Measurements from ENCODE around the gene LRRC4C. TPM values are rescaled to one million over a fixed set of nuclear protein-coding genes. Genes with fewer than 3 reads are reported as not detected.

LRRC4C gene
- total RNA-seq, 2 experiments from 2014 or later = not detected

DNA sequence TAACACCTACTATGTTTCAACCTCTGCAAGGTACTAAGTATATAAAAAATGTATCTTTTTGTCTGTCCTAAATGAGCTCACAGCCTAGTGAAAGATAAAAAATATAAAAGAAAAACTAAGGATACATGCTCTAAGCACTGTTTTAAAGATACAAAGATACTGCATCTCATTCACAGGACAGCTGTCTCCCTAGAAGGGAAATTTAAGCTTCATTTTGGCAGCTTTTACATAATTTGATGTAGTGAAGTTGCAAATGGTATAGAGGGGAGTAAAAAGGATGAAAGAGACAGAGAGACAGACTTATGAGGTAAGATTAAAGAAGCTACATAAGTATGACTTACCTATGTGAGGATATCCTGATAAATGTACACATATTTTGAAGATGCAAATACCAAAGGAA is 53.6 kb downstream of the LRRC4C start:
- intact Hi-C loops (cut with DNase I, micrococcal nuclease) = no loop called here
- POLR2A ChIA-PET = interaction anchor here (0.6 kb wide), 1 partner anchor 717 kb away, joined by 3 read pairs; no protein-coding TSS in a partner anchor
- Mint-ChIP-seq H3K36me3 (ENCODE audit: low read depth) (no peaks in the 10 kb centered on the region), H3K4me3 (no peak overlapping the region), H3K27ac (no peak overlapping the region), H3K27me3 (no peaks in the 10 kb centered on the region), H3K4me1 (ENCODE audit: low read depth) (no peaks in the 10 kb centered on the region), H3K9me3 (peaks cover 9% of the 10 kb centered on the region)
- TF ChIP-seq, protein P1, sequence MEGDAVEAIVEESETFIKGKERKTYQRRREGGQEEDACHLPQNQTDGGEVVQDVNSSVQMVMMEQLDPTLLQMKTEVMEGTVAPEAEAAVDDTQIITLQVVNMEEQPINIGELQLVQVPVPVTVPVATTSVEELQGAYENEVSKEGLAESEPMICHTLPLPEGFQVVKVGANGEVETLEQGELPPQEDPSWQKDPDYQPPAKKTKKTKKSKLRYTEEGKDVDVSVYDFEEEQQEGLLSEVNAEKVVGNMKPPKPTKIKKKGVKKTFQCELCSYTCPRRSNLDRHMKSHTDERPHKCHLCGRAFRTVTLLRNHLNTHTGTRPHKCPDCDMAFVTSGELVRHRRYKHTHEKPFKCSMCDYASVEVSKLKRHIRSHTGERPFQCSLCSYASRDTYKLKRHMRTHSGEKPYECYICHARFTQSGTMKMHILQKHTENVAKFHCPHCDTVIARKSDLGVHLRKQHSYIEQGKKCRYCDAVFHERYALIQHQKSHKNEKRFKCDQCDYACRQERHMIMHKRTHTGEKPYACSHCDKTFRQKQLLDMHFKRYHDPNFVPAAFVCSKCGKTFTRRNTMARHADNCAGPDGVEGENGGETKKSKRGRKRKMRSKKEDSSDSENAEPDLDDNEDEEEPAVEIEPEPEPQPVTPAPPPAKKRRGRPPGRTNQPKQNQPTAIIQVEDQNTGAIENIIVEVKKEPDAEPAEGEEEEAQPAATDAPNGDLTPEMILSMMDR (IDR thresholded peaks at IDR 0.05) = no peak
- ATAC-seq (ENCODE audit: poor library complexity) = no peak
- Histone ChIP-seq H3K36me3 (ENCODE audit: insufficient read depth, low read length) (no peaks in the 10 kb centered on the region), H3K4me1 (ENCODE audit: insufficient read depth, low read length) (no peaks in the 10 kb centered on the region), H3K27me3 (ENCODE audit: control insufficient read depth in 1 of 2, insufficient read depth in 2 of 2, low read length in 2 of 2) (no peaks in the 10 kb centered on the region), H3K27ac (ENCODE audit: low read depth in 1 of 2, low read length in 2 of 2) (no peak overlapping the region), H3K4me3 (ENCODE audit: low read length) (no peak overlapping the region), H3K9me3 (ENCODE audit: control insufficient read depth in 1 of 2, insufficient read depth in 1 of 2, low read length in 2 of 2) (peaks cover 0 to 4% of the 10 kb centered on the region in 2 experiments)
- CTCF ChIA-PET = no interaction called here
- no peak for DNase-seq

DNA sequence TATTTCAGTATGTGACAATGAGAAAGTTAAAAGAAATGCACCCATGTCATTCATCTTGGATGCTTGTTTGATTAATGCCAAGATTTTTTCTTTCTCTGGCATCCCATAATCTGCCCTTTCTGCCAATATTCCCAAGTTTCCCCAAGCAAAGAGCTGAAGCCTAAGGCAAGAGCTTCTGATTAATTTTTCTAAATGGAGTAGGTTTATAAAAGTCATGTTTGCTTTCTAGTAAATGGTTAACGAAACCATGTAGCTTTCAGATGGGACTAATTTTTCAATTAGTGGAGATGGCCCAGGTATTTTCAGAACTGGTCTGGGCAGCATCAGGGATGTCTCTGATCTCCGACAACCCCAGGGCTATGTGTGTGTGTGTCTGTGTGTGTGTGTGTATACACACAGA is 55.3 kb downstream of the LRRC4C start:
- Histone ChIP-seq H3K4me3 (ENCODE audit: low read length) (no peak overlapping the region), H3K27me3 (ENCODE audit: control insufficient read depth in 1 of 2, insufficient read depth in 2 of 2, low read length in 2 of 2) (no peaks in the 10 kb centered on the region), H3K9me3 (ENCODE audit: control insufficient read depth in 1 of 2, insufficient read depth in 1 of 2, low read length in 2 of 2) (no peaks in the 10 kb centered on the region), H3K4me1 (ENCODE audit: insufficient read depth, low read length) (no peaks in the 10 kb centered on the region), H3K36me3 (ENCODE audit: insufficient read depth, low read length) (no peaks in the 10 kb centered on the region), H3K27ac (ENCODE audit: low read depth in 1 of 2, low read length in 2 of 2) (no peak overlapping the region)
- Mint-ChIP-seq H3K27me3 (no peaks in the 10 kb centered on the region), H3K9me3 (peaks cover 9% of the 10 kb centered on the region), H3K27ac (no peak overlapping the region), H3K4me3 (no peak overlapping the region), H3K4me1 (ENCODE audit: low read depth) (no peaks in the 10 kb centered on the region), H3K36me3 (ENCODE audit: low read depth) (no peaks in the 10 kb centered on the region)
- DNase-seq (no peak), ATAC-seq (ENCODE audit: poor library complexity) (no peak)
- intact Hi-C loops (cut with DNase I, micrococcal nuclease) = no loop called here
- TF ChIP-seq, protein P1 (IDR thresholded peaks at IDR 0.05) = no peak
- ChIA-PET CTCF (no interaction called here), POLR2A (no interaction called here)

DNA sequence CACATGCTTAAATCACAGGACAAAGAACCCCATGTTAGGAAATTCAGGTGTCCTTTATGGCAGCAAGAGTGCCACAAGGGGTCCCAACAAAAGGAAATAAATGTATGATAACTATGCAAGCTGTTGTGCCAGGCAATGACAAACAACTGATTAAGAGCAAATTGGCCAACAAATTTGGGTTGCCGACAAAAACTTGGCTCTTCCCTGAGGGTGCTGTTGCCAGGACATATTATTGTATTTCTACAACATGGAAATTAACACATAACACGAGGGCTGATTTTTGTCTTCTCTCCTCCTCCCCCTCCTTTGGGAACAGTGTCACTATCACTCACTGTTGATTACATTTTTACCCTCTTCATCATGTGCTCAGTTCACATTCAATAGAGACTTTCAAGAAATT is 56.0 kb downstream of the LRRC4C start:
- H3K4me3 Mint-ChIP-seq = no peak overlapping the region
- ATAC-seq (ENCODE audit: poor library complexity) (no peak), DNase-seq (no peak)
- no peak overlapping the region for H3K27ac Mint-ChIP-seq
- Histone ChIP-seq H3K4me3 (ENCODE audit: low read length) (no peak overlapping the region), H3K36me3 (ENCODE audit: insufficient read depth, low read length) (no peaks in the 10 kb centered on the region), H3K9me3 (ENCODE audit: control insufficient read depth in 1 of 2, insufficient read depth in 1 of 2, low read length in 2 of 2) (no peaks in the 10 kb centered on the region), H3K4me1 (ENCODE audit: insufficient read depth, low read length) (no peaks in the 10 kb centered on the region), H3K27ac (ENCODE audit: low read depth in 1 of 2, low read length in 2 of 2) (no peak overlapping the region), H3K27me3 (ENCODE audit: control insufficient read depth in 1 of 2, insufficient read depth in 2 of 2, low read length in 2 of 2) (no peaks in the 10 kb centered on the region)
- ChIA-PET POLR2A (no interaction called here), CTCF (no interaction called here)
- TF ChIP-seq, protein P1 (IDR thresholded peaks at IDR 0.05) = no peak
- H3K9me3 Mint-ChIP-seq = peaks cover 9% of the 10 kb centered on the region
- no peaks in the 10 kb centered on the region for H3K27me3 Mint-ChIP-seq
- no peaks in the 10 kb centered on the region for H3K4me1 Mint-ChIP-seq (ENCODE audit: low read depth)
- no peaks in the 10 kb centered on the region for H3K36me3 Mint-ChIP-seq (ENCODE audit: low read depth)
- intact Hi-C loops (cut with DNase I, micrococcal nuclease) = no loop called here

All from CD4-positive, alpha-beta T cell (primary cell).